Chondrocyte (in vitro differentiated cells): ENCODE data around the gene IL2RG. TPM values are rescaled to one million over a fixed set of nuclear protein-coding genes. Genes with fewer than 3 reads are reported as not detected.

Experiments
- DNase-seq: peaks from one replicate; pipeline ENCODE4 v3.0.0; 2021; ENCODE audit warnings: mixed read lengths, low spot score
- H3K27ac Mint-ChIP-seq: one replicate; pipeline ENCODE4 v1.8.0; 2021; ENCODE audit warnings: mild to moderate bottlenecking, moderate library complexity, mixed read lengths; ENCODE audit not compliant: unreplicated experiment
- H3K27me3 Mint-ChIP-seq: 2 replicates; pipeline ENCODE4 v1.8.0; 2021; ENCODE audit warnings: low read depth, mixed read lengths
- H3K36me3 Mint-ChIP-seq: 2 replicates; pipeline ENCODE4 v1.8.0; 2021; ENCODE audit warnings: low read depth, mixed read lengths
- H3K4me1 Mint-ChIP-seq: 2 replicates; pipeline ENCODE4 v1.8.0; 2021; ENCODE audit warnings: low read depth, mild to moderate bottlenecking, mixed read lengths
- H3K4me3 Mint-ChIP-seq: one replicate; pipeline ENCODE4 v1.8.0; 2021; ENCODE audit warnings: mild to moderate bottlenecking, moderate library complexity, mixed read lengths; ENCODE audit not compliant: unreplicated experiment
- H3K9me3 Mint-ChIP-seq: 2 replicates; pipeline ENCODE4 v1.8.0; 2021; ENCODE audit warnings: low read depth, mixed read lengths
- long read RNA-seq: library from polyadenylated mRNA; stranded (forward); transcript quantifications from one replicate; pipeline ENCODE4 v2.0.0, GENCODE V29; 2021
- total RNA-seq: library from RNA; stranded (reverse); gene quantifications from 3 replicates; pipeline ENCODE4 v1.2.1, GENCODE V29; 2021
- TF ChIP-seq, protein P1 (sequence below): fragments of 200-600 bp; sonication (generic); IDR thresholded peaks from 2 replicates; pipeline ENCODE4 v1.5.0; 2021; ENCODE audit warnings: antibody characterized with exemption, mild to moderate bottlenecking, moderate library complexity

The IL2RG gene
- not detected in 3 replicates for total RNA-seq
- long read RNA-seq, partial matches to known transcripts: 0 of 1 reads
- long read RNA-seq, other reads (novel, unspliced or antisense): 1 of 1 reads

DNA sequence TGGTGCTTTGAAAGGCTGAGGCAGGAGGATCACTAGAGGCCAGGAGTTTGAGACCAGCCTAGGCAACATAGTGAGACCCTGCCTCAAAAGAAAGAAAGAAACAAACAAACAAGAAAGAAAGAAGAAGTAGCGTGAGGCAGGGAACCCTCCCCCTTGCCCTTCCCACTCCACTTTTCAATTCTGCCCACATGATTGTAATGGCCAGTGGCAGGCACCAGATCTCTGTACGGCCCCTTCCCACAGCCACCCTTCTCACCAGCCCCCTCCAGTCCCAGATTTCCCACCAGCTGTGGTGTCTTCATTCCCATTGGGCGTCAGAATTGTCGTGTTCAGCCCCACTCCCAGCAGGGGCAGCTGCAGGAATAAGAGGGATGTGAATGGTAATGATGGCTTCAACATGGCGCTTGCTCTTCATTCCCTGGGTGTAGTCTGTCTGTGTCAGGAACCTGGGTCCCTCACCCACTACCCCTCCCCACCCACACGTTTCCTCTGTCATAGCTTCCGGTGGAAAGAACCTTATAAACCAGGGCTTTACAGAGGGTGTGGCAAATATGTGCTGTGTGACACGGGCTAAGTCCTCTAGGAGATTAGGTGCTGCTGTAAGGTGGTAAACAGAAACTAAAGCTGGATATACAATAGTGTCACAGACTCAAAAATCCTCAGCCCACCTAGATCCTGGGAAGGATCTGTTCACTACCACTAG is at the start of gene IL2RG:
Gene IL2RG (minus strand): TSS at position 437 of the 703 bp plus-strand sequence. CDS start 38 bp downstream, at position 399.
- Mint-ChIP-seq H3K27me3 (no peaks in the 10 kb centered on the region), H3K4me3 (no peak within 1 kb of the TSS), H3K27ac (no peak within 1 kb of the TSS), H3K9me3 (no peaks in the 10 kb centered on the region), H3K4me1 (no peaks in the 10 kb centered on the region), H3K36me3 (no peaks in the 10 kb centered on the region)
- TF ChIP-seq, protein P1, sequence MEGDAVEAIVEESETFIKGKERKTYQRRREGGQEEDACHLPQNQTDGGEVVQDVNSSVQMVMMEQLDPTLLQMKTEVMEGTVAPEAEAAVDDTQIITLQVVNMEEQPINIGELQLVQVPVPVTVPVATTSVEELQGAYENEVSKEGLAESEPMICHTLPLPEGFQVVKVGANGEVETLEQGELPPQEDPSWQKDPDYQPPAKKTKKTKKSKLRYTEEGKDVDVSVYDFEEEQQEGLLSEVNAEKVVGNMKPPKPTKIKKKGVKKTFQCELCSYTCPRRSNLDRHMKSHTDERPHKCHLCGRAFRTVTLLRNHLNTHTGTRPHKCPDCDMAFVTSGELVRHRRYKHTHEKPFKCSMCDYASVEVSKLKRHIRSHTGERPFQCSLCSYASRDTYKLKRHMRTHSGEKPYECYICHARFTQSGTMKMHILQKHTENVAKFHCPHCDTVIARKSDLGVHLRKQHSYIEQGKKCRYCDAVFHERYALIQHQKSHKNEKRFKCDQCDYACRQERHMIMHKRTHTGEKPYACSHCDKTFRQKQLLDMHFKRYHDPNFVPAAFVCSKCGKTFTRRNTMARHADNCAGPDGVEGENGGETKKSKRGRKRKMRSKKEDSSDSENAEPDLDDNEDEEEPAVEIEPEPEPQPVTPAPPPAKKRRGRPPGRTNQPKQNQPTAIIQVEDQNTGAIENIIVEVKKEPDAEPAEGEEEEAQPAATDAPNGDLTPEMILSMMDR: no peak
- DNase-seq: no peak

DNA sequence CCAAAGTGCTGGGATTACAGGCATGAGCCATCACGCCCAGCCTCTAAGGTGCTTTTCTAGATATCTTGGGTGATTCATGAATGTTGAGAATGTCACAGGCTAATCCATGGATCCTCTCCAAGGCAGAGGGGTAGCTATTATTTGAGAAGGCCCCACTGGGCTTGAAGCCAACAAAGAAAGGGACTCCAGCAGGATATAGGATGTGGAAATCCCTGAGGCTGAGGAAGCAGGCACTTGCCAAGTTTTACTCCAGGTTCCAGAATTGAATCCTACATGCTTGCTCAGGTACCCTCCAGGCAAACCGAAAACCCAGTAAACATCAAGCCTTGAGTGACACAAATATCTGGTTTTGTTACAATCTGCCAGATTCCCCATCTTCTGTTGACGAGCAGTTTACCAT is 49.1 kb upstream of the IL2RG start:
- TF ChIP-seq, protein P1: no peak
- Mint-ChIP-seq H3K27me3 (no peaks in the 10 kb centered on the region), H3K27ac (no peak overlapping the region), H3K4me3 (no peak overlapping the region), H3K9me3 (no peaks in the 10 kb centered on the region), H3K36me3 (no peaks in the 10 kb centered on the region), H3K4me1 (no peaks in the 10 kb centered on the region)
- no peak for DNase-seq

DNA sequence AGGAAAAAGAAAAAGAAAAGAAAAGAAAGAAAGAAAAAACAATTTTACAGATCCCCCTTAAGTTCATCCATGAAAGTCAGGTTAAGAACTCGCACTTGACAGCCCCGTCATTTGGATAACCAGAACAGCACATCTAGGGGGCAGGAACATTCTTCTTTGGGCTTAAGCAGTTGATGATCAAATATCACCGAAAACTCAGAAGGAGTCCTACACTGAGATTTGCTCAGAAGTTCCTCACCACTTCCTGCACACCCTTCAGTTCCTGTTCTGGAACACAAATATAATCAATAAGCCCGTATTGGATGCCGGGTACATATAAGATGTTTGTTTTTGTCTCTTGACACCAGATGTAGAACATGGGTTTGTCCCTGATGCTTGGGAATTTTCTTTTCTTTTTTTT is 48.0 kb upstream of the IL2RG start:
- no peaks in the 10 kb centered on the region for H3K36me3 Mint-ChIP-seq
- no peak for DNase-seq
- H3K27ac Mint-ChIP-seq: no peak overlapping the region
- no peaks in the 10 kb centered on the region for H3K4me1 Mint-ChIP-seq
- H3K4me3 Mint-ChIP-seq: no peak overlapping the region
- H3K9me3 Mint-ChIP-seq: no peaks in the 10 kb centered on the region
- TF ChIP-seq, protein P1: no peak
- H3K27me3 Mint-ChIP-seq: no peaks in the 10 kb centered on the region

DNA sequence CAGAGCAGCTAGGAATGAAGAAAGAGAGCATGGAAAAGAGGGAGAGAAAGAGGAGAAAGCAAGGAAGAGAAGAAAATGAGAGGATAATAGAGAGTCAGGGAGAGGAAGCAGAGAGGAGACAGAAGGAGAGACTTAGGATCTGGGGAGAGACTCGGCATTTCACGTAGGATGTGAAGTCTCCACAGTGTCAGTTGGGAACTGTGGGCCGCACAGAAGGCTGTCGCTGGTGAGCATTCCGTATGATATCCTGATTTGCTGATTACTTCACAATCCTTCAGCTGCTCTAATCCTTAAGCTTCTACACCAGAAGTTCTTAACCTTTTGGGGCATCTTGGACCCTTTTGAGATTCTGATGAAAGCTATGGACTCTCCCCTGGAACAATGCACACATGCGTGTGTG is 47.2 kb upstream of the IL2RG start:
- H3K9me3 Mint-ChIP-seq: no peaks in the 10 kb centered on the region
- DNase-seq: no peak
- TF ChIP-seq, protein P1: no peak
- H3K27me3 Mint-ChIP-seq: no peaks in the 10 kb centered on the region
- no peaks in the 10 kb centered on the region for H3K4me1 Mint-ChIP-seq
- H3K27ac Mint-ChIP-seq: no peak overlapping the region
- H3K4me3 Mint-ChIP-seq: no peak overlapping the region
- H3K36me3 Mint-ChIP-seq: peaks cover under 1% of the 10 kb centered on the region

DNA sequence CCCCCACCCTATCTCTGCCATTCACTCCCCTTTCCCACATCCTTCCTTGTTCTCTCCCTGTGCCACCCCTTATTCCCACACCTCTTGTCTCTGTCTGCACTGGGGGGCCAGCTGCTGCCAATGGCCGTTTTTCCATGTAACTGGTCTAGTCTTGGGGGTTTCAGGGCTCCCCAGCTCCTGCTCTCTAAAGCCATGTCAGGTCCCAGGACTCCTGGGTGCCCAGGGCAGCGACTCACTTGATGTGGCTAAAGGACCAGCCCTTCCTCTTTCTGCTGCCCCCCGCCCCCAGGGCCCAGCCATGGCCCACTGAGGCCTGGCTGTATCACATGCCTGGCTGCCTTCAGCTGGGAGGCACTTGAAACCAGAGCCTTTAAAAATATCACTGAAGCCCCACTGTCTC is 43.3 kb upstream of the IL2RG start:
- no peak overlapping the region for H3K27ac Mint-ChIP-seq
- DNase-seq: no peak
- H3K4me1 Mint-ChIP-seq: no peaks in the 10 kb centered on the region
- H3K9me3 Mint-ChIP-seq: no peaks in the 10 kb centered on the region
- H3K36me3 Mint-ChIP-seq: peaks cover 1% of the 10 kb centered on the region
- TF ChIP-seq, protein P1: no peak
- no peak overlapping the region for H3K4me3 Mint-ChIP-seq
- H3K27me3 Mint-ChIP-seq: no peaks in the 10 kb centered on the region
